NCI-H774 (cell line): ENCODE data around the gene MCF2L2.
"Not testable (repeated sequence)": the region's sequence is repeated elsewhere in the genome, so short reads cannot be mapped to it uniquely, and the experiment has no call there.

Experiments
- DNase-seq: peaks from one replicate; lab custom pipeline; 2025; lab: John Stamatoyannopoulos, UW

MCF2L2 gene, protein sequence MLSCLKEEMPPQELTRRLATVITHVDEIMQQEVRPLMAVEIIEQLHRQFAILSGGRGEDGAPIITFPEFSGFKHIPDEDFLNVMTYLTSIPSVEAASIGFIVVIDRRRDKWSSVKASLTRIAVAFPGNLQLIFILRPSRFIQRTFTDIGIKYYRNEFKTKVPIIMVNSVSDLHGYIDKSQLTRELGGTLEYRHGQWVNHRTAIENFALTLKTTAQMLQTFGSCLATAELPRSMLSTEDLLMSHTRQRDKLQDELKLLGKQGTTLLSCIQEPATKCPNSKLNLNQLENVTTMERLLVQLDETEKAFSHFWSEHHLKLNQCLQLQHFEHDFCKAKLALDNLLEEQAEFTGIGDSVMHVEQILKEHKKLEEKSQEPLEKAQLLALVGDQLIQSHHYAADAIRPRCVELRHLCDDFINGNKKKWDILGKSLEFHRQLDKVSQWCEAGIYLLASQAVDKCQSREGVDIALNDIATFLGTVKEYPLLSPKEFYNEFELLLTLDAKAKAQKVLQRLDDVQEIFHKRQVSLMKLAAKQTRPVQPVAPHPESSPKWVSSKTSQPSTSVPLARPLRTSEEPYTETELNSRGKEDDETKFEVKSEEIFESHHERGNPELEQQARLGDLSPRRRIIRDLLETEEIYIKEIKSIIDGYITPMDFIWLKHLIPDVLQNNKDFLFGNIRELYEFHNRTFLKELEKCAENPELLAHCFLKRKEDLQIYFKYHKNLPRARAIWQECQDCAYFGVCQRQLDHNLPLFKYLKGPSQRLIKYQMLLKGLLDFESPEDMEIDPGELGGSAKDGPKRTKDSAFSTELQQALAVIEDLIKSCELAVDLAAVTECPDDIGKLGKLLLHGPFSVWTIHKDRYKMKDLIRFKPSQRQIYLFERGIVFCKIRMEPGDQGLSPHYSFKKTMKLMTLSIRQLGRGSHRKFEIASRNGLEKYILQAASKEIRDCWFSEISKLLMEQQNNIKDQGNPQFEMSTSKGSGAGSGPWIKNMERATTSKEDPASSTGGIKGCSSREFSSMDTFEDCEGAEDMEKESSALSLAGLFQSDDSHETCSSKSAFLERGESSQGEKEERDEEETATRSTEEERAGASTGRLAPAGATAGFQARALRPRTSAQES

DNA sequence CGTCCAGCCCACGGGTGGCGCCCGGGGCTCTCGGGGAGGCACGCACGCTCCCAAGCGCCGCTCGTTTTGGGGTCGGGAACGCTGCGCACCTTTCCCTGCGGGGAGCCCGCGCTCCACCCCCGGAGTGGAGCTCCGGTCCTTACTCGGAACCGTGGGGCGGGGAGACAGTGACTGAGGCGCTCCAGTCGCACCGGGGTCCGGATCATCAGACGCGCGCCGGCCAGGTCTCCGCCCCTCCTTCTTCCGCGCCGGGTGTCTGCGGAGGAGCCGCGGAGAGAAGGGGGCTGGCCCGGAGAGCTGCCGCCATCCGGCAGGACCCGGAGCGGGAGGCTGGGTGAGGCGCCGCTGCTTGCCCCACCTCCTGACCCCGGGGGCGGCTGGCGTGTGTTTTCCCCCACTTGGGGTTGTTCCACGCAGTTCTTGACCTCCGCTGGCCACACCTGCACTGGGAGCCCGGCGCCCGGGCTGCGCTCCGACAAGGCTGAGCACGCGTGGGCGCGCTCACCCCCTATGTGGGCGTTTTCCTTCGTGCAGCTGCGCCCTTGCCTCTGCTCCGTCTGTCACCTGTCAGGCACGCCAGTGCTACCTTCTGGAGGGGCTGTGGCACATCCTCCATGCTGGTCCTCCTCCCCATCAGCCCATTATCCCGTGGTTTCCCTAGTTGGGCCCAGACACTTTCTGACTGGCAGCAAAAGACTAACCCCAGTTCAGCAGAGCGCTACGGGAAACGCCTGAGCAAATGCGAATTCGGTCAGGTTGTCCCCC, at the start of gene MCF2L2:
Gene MCF2L2 (minus strand): TSS at position 173 of the 765 bp plus-strand sequence. CDS start 642 bp downstream, outside the sequence.
- DNase-seq = peak; percentile 74

DNA sequence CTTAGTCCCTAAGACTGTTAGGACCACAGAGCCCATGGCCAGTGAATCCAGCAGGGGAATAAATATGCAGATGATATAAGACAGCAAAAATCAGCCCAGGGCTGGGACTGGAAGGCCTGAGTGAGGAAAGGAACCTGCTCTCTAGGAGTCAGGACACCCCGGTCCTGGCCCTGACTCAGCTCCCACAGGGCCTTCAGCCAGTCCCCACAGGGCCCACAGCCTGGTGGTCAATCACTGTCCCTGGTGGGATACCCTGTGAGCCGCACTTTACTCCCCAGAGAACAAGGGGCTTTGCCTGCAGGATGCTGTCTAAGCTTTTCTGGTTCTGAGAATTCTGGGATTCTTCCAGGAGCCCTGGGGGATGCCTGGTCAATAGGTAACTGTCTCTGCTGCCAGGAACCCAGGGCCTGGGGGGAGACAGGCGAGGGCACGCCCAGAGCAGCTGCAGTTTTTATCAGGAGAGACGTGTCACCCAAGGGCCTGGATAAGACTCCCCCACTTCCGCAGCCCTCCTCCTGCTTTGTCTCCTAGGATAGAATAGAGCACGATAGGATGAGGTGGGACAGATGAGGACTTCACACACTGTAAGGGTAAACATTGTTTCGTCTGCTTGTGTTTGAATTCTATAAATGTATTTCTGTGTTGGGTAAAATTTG, 49.5 kb upstream of the MCF2L2 start:
- no peak for DNase-seq

DNA sequence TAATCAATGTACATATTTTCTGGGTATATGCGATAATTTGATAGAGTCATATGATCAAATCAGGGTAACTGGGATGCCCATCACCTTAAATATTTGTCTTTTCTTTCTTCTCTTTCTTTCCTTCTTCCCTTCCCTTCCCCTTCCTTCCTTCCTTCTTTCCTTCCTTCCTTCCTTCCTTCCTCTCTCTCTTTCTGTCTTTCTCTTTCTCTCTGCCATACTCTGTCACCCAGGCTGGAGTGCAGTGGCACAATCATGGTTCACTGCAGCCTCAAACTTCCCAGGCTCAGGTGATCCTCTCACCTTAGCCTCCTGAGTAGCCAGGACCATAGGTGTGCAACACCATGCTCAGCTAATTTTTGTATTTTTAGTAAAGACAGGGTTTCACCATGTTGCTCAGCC, 47.3 kb upstream of the MCF2L2 start:
- DNase-seq = not testable (repeated sequence)

DNA sequence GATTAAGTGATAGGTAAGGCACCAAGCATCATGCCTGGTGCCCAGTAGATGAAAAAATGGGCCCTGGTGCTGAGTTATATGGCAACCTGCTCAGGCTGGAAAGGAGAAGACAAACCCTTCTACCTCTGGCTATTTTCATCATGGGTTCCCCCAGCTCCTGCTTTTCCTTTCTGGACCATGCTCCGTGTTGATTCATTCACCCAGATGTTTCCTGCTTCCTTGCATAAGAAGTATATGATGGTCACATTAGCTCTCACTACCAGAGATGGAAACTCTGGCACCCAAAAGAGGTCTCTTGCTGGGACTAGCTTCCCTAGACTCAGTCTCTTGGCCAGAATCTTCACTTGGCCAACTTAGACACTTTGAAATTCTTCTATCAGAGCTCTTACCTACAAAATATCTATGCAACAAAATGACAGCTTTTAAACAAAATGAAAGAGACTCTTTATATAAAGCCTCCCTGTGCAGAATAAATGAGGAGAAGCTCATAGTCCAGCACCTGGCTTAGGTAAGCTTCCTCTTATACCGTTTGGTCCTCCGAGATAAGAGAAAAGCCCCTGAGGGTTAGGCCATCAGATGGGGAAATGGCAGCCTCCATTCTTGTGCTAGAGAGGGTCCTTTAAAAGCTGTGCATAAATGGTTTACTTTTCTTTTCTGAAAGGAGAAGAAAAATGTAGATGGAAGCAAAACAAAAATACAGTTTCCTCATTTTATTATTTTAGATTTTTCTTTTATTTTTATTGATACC, 46.8 kb upstream of the MCF2L2 start:
- DNase-seq = no peak

GRCh38 chr3:183473969-183474368, 45.5 kb upstream of the MCF2L2 start:
- no peak for DNase-seq

DNA sequence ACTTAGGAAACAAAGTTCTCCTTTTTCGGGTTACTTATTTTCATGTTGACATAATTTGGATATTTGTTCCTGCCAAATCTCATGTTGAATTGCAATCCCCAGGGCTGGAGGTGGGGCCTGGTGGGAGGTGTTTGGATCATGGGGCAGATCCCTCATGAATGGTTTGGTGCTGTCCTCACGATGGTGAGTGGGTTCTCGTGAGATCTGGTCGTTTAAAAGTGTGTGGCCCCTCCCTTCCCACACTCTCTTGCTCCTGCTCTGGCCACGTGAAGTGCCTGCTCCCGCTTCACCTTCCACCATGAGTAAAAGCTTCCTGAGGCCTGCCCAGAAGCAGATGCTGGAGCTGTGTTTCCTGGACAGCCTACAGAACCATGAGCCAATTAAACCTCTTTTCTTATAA, 43.7 kb upstream of the MCF2L2 start:
- no peak for DNase-seq

DNA sequence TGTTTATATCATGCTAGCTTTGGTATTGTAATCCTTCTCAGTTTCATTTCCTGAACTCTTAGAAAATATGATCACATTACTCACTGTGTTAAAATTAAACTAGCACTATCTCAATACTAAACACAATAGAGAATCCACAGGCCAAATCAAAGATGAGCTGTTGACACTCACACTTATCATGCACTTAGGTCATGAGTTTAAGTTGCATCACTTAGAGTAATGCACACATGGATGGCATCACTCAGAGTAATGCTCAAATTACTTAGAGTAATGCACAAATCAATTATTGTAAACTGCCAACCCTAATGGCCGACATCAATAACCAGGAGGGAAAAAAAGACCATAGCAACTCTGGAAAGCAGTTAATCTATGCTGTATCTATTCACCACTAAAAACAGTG, 40.0 kb upstream of the MCF2L2 start:
- no peak for DNase-seq

GRCh38 chr3:183466575-183466974, 38.2 kb upstream of the MCF2L2 start:
- DNase-seq = no peak

- not testable (repeated sequence) for DNase-seq
These were observed 37.3 kb upstream of the MCF2L2 start for GRCh38 chr3:183465710-183466109.

DNA sequence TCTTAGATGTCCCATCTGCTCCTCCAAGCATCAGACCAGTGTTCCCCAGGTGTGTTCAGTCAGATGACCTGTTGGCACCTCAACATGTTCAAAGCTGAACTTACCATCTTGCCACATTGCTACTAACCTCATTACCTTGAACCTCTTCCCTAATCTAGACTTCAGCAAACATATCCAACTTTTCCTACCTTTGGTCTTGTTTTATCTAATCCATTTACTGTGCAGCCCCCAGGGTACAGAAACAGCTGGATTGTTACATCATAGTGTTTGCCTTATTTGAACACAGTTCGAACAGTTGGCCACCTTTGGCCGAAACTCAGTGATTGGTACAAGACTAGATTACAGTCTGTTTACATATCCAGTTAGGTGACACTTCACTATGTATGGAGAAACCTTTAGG, 36.1 kb upstream of the MCF2L2 start:
- no peak for DNase-seq

GRCh38 chr3:183460081-183461055, 31.9 kb upstream of the MCF2L2 start:
- no peak for DNase-seq

DNA sequence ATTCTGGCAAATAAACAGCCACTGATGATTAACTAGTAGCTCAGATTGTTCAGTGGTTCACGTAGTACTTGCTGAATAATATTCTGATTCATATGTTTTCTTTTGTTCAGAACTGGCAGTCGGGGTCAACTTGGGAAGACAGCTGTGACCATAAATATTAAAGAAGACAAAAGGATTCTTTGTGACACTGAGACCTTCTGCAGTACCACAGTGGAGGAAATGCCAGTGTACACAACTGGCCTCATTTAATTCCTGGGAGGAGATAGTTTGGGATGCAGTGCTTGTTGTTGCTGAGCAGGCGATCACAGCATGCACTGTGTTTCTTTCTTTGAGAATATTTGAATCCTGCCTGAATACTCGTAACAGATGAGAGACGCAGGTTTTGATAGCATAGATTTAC, 26.7 kb upstream of the MCF2L2 start:
- no peak for DNase-seq

- no peak for DNase-seq
These were observed 25.6 kb upstream of the MCF2L2 start for GRCh38 chr3:183454064-183454463.

- no peak for DNase-seq
These were observed 21.4 kb upstream of the MCF2L2 start for GRCh38 chr3:183449791-183450190.

DNA sequence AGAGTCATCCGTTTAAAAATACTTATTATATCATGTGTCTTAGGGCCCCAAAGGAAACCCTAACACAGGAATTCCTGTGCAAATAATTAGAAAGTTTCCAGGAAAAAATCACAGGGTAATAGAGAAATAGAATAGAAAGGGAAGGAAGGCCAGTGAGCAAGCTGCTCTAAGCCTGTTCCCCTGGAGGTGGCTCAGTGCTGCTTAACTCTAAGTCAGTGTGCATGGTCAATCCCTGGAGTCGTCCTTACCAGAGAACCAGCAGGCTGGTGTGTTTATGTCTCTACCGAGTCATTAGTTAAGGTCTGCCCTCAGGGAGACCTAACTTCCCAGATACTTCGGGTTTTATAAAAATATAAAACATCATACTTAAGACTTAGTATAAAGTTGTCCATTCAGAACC, 21.0 kb upstream of the MCF2L2 start:
- DNase-seq = no peak

DNA sequence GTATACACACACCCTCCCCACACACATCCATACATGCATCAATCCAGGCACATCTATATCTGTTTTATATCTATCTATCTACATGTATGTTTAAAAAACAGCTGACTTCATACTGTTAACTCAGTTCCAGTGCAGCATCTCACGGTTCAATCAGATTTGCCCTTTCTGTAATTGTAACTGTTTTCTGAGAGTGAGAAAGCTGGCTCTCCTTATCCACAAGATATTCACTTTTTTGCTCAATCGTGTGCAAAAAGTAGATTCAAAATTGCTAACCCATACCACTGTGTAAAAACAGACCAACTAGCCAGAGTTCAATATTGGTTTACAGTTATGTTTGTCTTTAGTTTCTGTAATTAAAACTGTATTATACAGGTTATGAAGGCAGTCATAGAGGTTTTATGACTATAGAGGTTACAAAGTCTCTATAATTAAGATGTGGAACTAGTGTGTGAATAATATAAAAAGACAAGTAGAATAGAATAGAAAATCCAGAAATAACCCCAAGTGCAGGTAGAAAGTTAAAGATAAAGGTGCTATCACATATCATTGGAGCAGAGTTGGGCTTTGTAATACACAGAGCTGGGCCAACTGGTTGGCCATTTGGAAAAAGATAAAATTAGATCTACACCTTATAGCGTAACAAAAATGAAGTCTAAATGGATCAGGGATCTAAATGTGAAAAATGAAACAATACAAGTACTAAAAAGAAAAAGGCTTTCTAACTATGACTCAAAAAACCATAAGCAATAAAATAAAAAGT, 20.1 kb upstream of the MCF2L2 start:
- no peak for DNase-seq

DNA sequence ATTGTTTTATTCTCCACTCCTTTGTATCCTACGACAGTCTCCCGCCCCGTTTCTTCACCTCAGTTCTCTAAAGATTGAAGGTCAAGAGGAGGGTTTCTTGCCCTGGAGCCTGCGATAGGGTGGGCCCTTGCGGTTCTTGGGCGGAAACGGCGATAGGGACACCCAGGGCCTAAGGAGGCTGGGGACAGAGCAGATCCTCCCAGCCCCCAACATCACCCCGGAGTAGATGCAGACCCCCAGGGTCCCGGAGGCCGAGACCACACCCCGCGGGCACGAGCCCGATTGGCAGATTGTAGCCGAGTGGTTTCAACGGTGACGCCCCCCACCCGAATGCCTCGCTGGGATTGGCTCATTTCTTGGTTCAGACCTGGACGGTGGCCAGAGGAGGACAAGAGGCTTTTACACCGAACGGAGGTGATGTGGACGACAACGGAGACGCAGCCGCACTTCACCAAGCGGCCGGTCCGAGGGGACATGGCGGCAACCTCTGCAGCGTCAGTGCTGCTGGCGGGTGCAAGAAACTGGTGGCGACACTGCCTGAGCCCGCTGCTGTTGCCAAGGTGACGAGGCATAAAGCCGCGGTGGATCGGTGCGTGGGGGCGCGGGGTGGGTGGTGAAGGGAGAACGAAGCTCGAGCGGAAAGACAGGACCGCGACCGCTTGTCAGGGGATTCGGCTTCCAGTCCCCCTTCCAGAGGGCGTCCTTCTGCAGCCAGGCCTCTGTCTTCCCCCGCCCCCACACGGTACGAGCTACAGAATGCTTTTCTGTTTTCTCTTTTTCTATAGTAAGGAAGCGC, 19.0 kb upstream of the MCF2L2 start:
- peak; percentile 97 for DNase-seq

DNA sequence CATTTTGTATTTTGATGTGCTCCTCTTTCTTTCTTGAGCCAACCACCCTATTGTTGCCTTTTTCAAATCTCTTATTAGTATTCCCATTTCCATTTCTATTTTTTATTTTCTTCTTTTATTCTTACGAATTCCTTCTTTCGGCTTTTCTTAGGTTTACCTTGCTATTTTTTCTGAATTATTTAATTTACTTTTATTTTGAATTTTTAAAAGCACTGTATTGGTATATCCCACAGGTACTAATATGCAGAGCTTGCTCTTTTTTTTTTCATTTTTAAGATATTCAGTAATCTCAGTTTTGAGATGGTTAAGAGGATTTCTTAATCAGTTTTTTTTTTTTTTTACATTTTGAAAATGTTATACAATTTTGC, 18.4 kb upstream of the MCF2L2 start:
- DNase-seq = no peak
